Ovary (tissue), 9 donors: ENCODE results near the gene APCDD1. TPM values are rescaled to one million over a fixed set of nuclear protein-coding genes. Genes with fewer than 3 reads are reported as not detected.
A peak's percentile ranks its signal among the peaks of the same experiment; 100 is the strongest.

Experiments
- DNase-seq, 5 donors: peaks; one replicate each; pipeline ENCODE4 v3.0.0-alpha.2; 2019 to 2020
- H3K27ac ChIP-seq, 2 donors: fragments of 200-600 bp; one replicate each; pipeline versions ENCODE4 v1.5.1 to v1.8.0; 2019 to 2022
- H3K27me3 ChIP-seq: fragments of 200-600 bp; one replicate; pipeline ENCODE4 v1.8.0; 2022
- H3K36me3 ChIP-seq: fragments of 200-600 bp; sonication (generic); one replicate; pipeline ENCODE4 v1.5.1; 2019
- H3K4me1 ChIP-seq: one replicate; pipeline ENCODE4 v1.8.1; 2013; ENCODE audit warnings: mild to moderate bottlenecking, moderate library complexity; ENCODE audit not compliant: insufficient read depth
- H3K4me3 ChIP-seq: fragments of 200-600 bp; sonication (generic); one replicate; pipeline ENCODE4 v1.5.1; 2017
- H3K9me3 ChIP-seq, 2 donors: fragments of 200-600 bp in 1 of 2; sonication (generic) in 1 of 2; one replicate each; pipeline versions ENCODE4 v1.5.1 to v1.8.1; 2013 to 2019; ENCODE audit warnings: mild to moderate bottlenecking in 1 of 2, moderate library complexity in 1 of 2
- CTCF ChIP-seq, 3 donors: fragments of 450-650 bp in 2 of 3; fragments of 200-600 bp in 1 of 3; IDR thresholded peaks; one replicate each; pipeline versions ENCODE4 v1.5.1 to v1.8.0; 2016 to 2022; ENCODE audit warnings: antibody characterized with exemption in 3 of 3, mild to moderate bottlenecking in 1 of 3
- EP300 ChIP-seq: sonication (generic); formaldehyde crosslinking; IDR thresholded peaks from one replicate; pipeline ENCODE4 v1.6.1; 2017; ENCODE audit warnings: antibody characterized with exemption
- POLR2A ChIP-seq: fragments of 450-650 bp; IDR thresholded peaks from one replicate; pipeline ENCODE4 v1.6.1; 2017; ENCODE audit warnings: antibody characterized with exemption, mild to moderate bottlenecking, moderate library complexity
- WGBS, 3 donors: extraction: QIAGEN DNeasy Blood & Tissue Kit in 1 of 3; methylation state at CpG; one replicate each; pipeline versions ENCODE4 v1.1.5 to v1.1.7; 2013 to 2017; 5-methylcytosine and 5-hydroxymethylcytosine counted together
- intact Hi-C, 4 donors: fragments of 100-400 bp; cut with DNase I; formaldehyde crosslinking; loops; one replicate each; pipeline versions ENCODE4 v1.11.0 to v1.15.1; 2022 to 2023
- polyA plus RNA-seq, 2 donors: library from polyadenylated mRNA; stranded (reverse); fragments of 200-250 nt in 1 of 2; fragments of 350-450 nt in 1 of 2; fragmentation: Illumina TruSeq in 1 of 2; extraction: RNeasy Lipid Tissue Mini Kit (QIAGEN cat#74804) in 1 of 2; gene quantifications; one replicate each; pipeline ENCODE4 v1.2.3, GENCODE V29; 2013 to 2014
- total RNA-seq, 7 donors: library from RNA; depleted of rRNA in 2 of 7; stranded (reverse); fragments of >200 nt in 2 of 7; fragmentation: NEBNext Ultra II Directional in 3 of 7; extraction: Animal tissue kit (Norgen Biotek cat#: 25700) in 3 of 7; gene quantifications; one replicate each; pipeline versions ENCODE4 v1.1.0 to v1.2.4, GENCODE V29; 2016 to 2023
- donor health status: DM: no; HTN: no; CAD: no; lungs with moderate emphysema.
- donor health status: DM: no; HTN: no; CAD: no.
- donor health status: Bipolar disorder and iron deficiency.
- donor health status: DM: yes; HTN: yes; CAD: no.
- donor health status: DM: no; HTN: no; CAD: no.
- donor health status: DM: yes; HTN: yes; CAD: no.

Gene APCDD1
- total and polyA plus RNA-seq, 9 donors = 21.1 to 112 (median 60.6) TPM

GRCh38 chr18:10476338-10476791 is 21.9 kb downstream of the APCDD1 start:
- 8 to 9% (median 9%) methylated on average over 9 of the region's 9 CpGs for WGBS, 3 donors
- DNase-seq = peak in 3 of 5 donors; percentile 15 to 50 (median 36)
- no peak overlapping the region for H3K4me3 ChIP-seq
- peaks cover 10% of the 10 kb centered on the region for H3K4me1 ChIP-seq
- H3K36me3 ChIP-seq = no peaks in the 10 kb centered on the region
- TF ChIP-seq POLR2A (no peak), CTCF (IDR thresholded peaks at IDR 0.05) (no peak), EP300 (no peak)
- no peaks in the 10 kb centered on the region for H3K27me3 ChIP-seq
- intact Hi-C loops = no loop called here
- H3K9me3 ChIP-seq = no peaks in the 10 kb centered on the region
- H3K27ac ChIP-seq = peak overlapping the region; percentile 27 to 72

- Histone ChIP-seq H3K36me3 (no peaks in the 10 kb centered on the region), H3K9me3 (no peaks in the 10 kb centered on the region), H3K4me1 (peaks cover 11% of the 10 kb centered on the region), H3K27me3 (no peaks in the 10 kb centered on the region), H3K27ac (peak overlapping the region in 1 of 2 donors; percentile 72), H3K4me3 (no peak overlapping the region)
- intact Hi-C loops = no loop called here
- DNase-seq = no peak
- WGBS, 3 donors = 36 to 52% (median 41%) methylated on average over 3 of the region's 3 CpGs
- TF ChIP-seq EP300 = no peak
- no peak for TF ChIP-seq POLR2A
- no peak for TF ChIP-seq CTCF (IDR thresholded peaks at IDR 0.05)
Measured at GRCh38 chr18:10477121-10477862, 22.9 kb downstream of the APCDD1 start.

DNA sequence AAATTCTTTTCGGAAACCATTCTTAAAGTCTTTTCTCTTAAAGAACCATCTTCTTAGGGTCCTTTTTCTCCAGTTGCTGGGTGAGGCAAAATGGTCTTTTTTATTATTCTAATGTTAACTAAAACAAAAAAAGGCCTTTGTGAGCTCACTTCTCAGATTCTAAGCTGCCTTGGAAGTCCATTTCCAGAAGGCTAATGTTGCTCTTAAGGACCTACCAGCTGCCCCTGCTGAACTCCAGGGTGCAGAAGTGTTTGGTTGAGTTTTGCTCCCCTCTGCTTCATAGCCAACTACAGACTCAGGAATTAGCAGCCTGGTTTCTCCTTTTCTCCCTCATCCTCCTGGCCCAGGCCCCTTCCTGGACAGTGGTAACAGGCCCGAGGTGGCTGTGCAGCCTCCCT is 23.4 kb downstream of the APCDD1 start:
- peak in 1 of 5 donors; percentile 20 for DNase-seq
- peaks cover 16% of the 10 kb centered on the region for H3K4me1 ChIP-seq
- peak overlapping the region in 1 of 2 donors; percentile 72 for H3K27ac ChIP-seq
- intact Hi-C loops = no loop called here
- no peak overlapping the region for H3K4me3 ChIP-seq
- no peaks in the 10 kb centered on the region for H3K36me3 ChIP-seq
- WGBS, 3 donors = 86 to 94% (median 88%) methylated on average over 2 of the region's 2 CpGs
- no peaks in the 10 kb centered on the region for H3K9me3 ChIP-seq
- no peaks in the 10 kb centered on the region for H3K27me3 ChIP-seq
- no peak for TF ChIP-seq EP300
- no peak for TF ChIP-seq POLR2A
- no peak for TF ChIP-seq CTCF (IDR thresholded peaks at IDR 0.05)

DNA sequence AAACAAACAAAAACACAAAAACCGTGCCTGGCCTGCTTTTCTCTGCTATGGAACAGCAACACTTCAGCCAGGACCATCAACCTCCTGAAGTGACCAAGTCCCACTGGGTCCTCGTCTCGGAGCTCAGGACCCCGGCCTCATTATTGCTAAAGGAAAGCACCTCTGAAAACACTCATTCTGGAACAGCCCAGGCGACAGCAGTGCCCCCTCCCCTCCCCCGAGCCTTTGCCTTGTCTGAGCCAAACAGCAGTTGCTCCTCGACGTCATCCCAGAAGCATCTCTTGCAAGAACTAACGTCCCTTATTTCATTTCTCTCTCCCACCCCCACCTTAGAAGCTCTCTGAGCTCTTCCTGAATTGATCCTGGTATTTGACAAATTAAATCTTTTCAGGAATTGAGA is 27.4 kb downstream of the APCDD1 start:
- no peak for TF ChIP-seq CTCF (IDR thresholded peaks at IDR 0.05)
- TF ChIP-seq EP300 = no peak
- no peak for TF ChIP-seq POLR2A

More for the DNA sequence above, 27.4 kb downstream of the APCDD1 start:
- WGBS, 3 donors = 72 to 79% (median 75%) methylated on average over 9 of the region's 9 CpGs
- no peaks in the 10 kb centered on the region for H3K36me3 ChIP-seq
- H3K27me3 ChIP-seq = no peaks in the 10 kb centered on the region
- no peak overlapping the region for H3K4me3 ChIP-seq
- H3K9me3 ChIP-seq = no peaks in the 10 kb centered on the region
- H3K4me1 ChIP-seq = peaks cover 20% of the 10 kb centered on the region
- peak overlapping the region in 1 of 2 donors; percentile 71 for H3K27ac ChIP-seq
- peak in 3 of 5 donors; percentile 31 to 53 (median 53) for DNase-seq
- intact Hi-C loops = no loop called here
